Uterus (tissue), 4 donors: ENCODE results near the gene EIF3D. TPM values are rescaled to one million over a fixed set of nuclear protein-coding genes. Genes with fewer than 3 reads are reported as not detected.
"Not testable (repeated sequence)": the region's sequence is repeated elsewhere in the genome, so short reads cannot be mapped to it uniquely, and the experiment has no call there.

Source experiments
- DNase-seq, 2 donors: peaks; one replicate each; pipeline ENCODE4 v3.0.0-alpha.2; 2019 to 2020
- H3K27ac ChIP-seq, 2 donors: fragments of 200-600 bp; sonication (generic); 1 replicate in 1 of 2; 2 replicates in 1 of 2; pipeline ENCODE4 v1.5.1; 2016 to 2018
- H3K27me3 ChIP-seq, 2 donors: fragments of 200-600 bp; sonication (generic); one replicate each; pipeline ENCODE4 v1.5.1; 2018 to 2019; ENCODE audit warnings: control low read depth in 1 of 2
- H3K36me3 ChIP-seq, 2 donors: fragments of 200-600 bp; sonication (generic); one replicate each; pipeline ENCODE4 v1.5.1; 2019; ENCODE audit warnings: control low read depth in 1 of 2
- H3K4me1 ChIP-seq, 2 donors: fragments of 200-600 bp; sonication (generic); one replicate each; pipeline ENCODE4 v1.5.1; 2018 to 2019; ENCODE audit warnings: control low read depth in 1 of 2
- H3K4me3 ChIP-seq, 2 donors: fragments of 200-600 bp; sonication (generic); 1 replicate in 1 of 2; 2 replicates in 1 of 2; pipeline ENCODE4 v1.5.1; 2018 to 2019; ENCODE audit warnings: mild to moderate bottlenecking in 1 of 2
- H3K9me3 ChIP-seq, 2 donors: fragments of 200-600 bp; sonication (generic); one replicate each; pipeline ENCODE4 v1.5.1; 2019; ENCODE audit warnings: control low read depth in 1 of 2
- CTCF ChIP-seq, 4 experiments: fragments of 200-600 bp in 2 of 4; fragments of 450-650 bp in 2 of 4; sonication (generic) in 2 of 4; IDR thresholded peaks; one replicate each; pipeline ENCODE4 v1.5.1; 2016 to 2019; ENCODE audit warnings: antibody characterized with exemption in 4 of 4, mild to moderate bottlenecking in 2 of 4, moderate library complexity in 1 of 4
- POLR2A ChIP-seq, 2 donors: fragments of 450-650 bp; IDR thresholded peaks; one replicate each; pipeline ENCODE4 v1.6.1; 2016; ENCODE audit warnings: antibody characterized with exemption in 2 of 2, mild to moderate bottlenecking in 1 of 2, moderate library complexity in 1 of 2
- intact Hi-C: fragments of 100-400 bp; cut with DNase I; formaldehyde crosslinking; loops from one replicate; pipeline ENCODE4 v1.15.1; 2023; ENCODE audit warnings: low total_unique reads
- total RNA-seq, 4 donors: library from RNA; depleted of rRNA in 3 of 4; stranded (reverse); fragments of >200 nt in 3 of 4; gene quantifications; one replicate each; pipeline versions ENCODE4 v1.1.0 to v1.2.4, GENCODE V29; 2014 to 2023
- donor health status: DM: yes; HTN: yes; CAD: no.

The EIF3D gene
- total RNA-seq, 4 donors from 2014 or later: 177 to 350 (median 297) TPM

- H3K9me3 ChIP-seq: no peaks in the 10 kb centered on the region
- intact Hi-C loops: no loop called here
These were observed 15.2 kb upstream of the EIF3D start for GRCh38 chr22:36544107-36544620.

GRCh38 chr22:36541831-36542411 is 13.0 kb upstream of the EIF3D start:
- Histone ChIP-seq H3K9me3 (no peaks in the 10 kb centered on the region), H3K4me1 (no peaks in the 10 kb centered on the region), H3K27ac (no peak overlapping the region), H3K4me3 (no peak overlapping the region), H3K36me3 (no peaks in the 10 kb centered on the region), H3K27me3 (no peaks in the 10 kb centered on the region)
- no peak for TF ChIP-seq CTCF (IDR thresholded peaks at IDR 0.05)
- TF ChIP-seq POLR2A (IDR thresholded peaks at IDR 0.05): no peak
- intact Hi-C loops: no loop called here
- DNase-seq: peak; percentile 26 to 42

More at GRCh38 chr22:36544107-36544620, 15.2 kb upstream of the EIF3D start:
- Histone ChIP-seq H3K4me3 (no peak overlapping the region), H3K27me3 (no peaks in the 10 kb centered on the region), H3K27ac (no peak overlapping the region), H3K4me1 (no peaks in the 10 kb centered on the region), H3K36me3 (no peaks in the 10 kb centered on the region)
- TF ChIP-seq POLR2A (IDR thresholded peaks at IDR 0.05) (no peak), CTCF (IDR thresholded peaks at IDR 0.05) (no peak)
- DNase-seq: no peak

GRCh38 chr22:36540867-36541642 is 12.1 kb upstream of the EIF3D start:
- no peak overlapping the region for H3K27ac ChIP-seq
- intact Hi-C loops: no loop called here
- no peak overlapping the region for H3K4me3 ChIP-seq
- H3K9me3 ChIP-seq: no peaks in the 10 kb centered on the region
- no peaks in the 10 kb centered on the region for H3K27me3 ChIP-seq
- no peaks in the 10 kb centered on the region for H3K36me3 ChIP-seq
- H3K4me1 ChIP-seq: no peaks in the 10 kb centered on the region
- no peak for DNase-seq
- TF ChIP-seq POLR2A (IDR thresholded peaks at IDR 0.05) (no peak), CTCF (IDR thresholded peaks at IDR 0.05) (no peak)

GRCh38 chr22:36538529-36538928 is 9.6 kb upstream of the EIF3D start:
- Histone ChIP-seq H3K36me3 (no peaks in the 10 kb centered on the region), H3K9me3 (no peaks in the 10 kb centered on the region), H3K27ac (no peak overlapping the region), H3K27me3 (no peaks in the 10 kb centered on the region), H3K4me3 (no peak overlapping the region), H3K4me1 (no peaks in the 10 kb centered on the region)
- DNase-seq: no peak
- intact Hi-C loops: no loop called here
- TF ChIP-seq POLR2A (IDR thresholded peaks at IDR 0.05) (no peak), CTCF (IDR thresholded peaks at IDR 0.05) (no peak)

- no peak for TF ChIP-seq POLR2A (IDR thresholded peaks at IDR 0.05)
- TF ChIP-seq CTCF (IDR thresholded peaks at IDR 0.05): no peak
- H3K27ac ChIP-seq: no peak overlapping the region
- no peaks in the 10 kb centered on the region for H3K4me1 ChIP-seq
- H3K9me3 ChIP-seq: no peaks in the 10 kb centered on the region
- H3K4me3 ChIP-seq: no peak overlapping the region
- intact Hi-C loops: no loop called here
- H3K27me3 ChIP-seq: no peaks in the 10 kb centered on the region
- DNase-seq: no peak
- no peaks in the 10 kb centered on the region for H3K36me3 ChIP-seq
These were observed 7.8 kb upstream of the EIF3D start for GRCh38 chr22:36536717-36537116.

GRCh38 chr22:36533320-36533719 is 4.4 kb upstream of the EIF3D start:
- H3K4me3 ChIP-seq, intact Hi-C loops, H3K27me3 ChIP-seq, H3K9me3 ChIP-seq, DNase-seq, H3K36me3 ChIP-seq, H3K4me1 ChIP-seq, H3K27ac ChIP-seq: not testable (repeated sequence)
